Kasumi-1 (cell line): Measurements from ENCODE around the gene CHID1.

ENCODE experiments used
- DNase-seq, 2 experiments: peaks; one replicate each; lab custom pipeline; 2025; lab: John Stamatoyannopoulos, UW

CHID1 gene

GRCh38 chr11:823441-824291 lies 86.9 kb downstream of the CHID1 start:
- DNase-seq = no peak

GRCh38 chr11:821512-822371 lies 88.9 kb downstream of the CHID1 start:
- peak; percentile 35 to 38 for DNase-seq

- no peak for DNase-seq
These were observed 89.7 kb downstream of the CHID1 start for GRCh38 chr11:820655-821511.

- DNase-seq = peak; percentile 96
These were observed 90.5 kb downstream of the CHID1 start for GRCh38 chr11:819943-820649.

- peak; percentile 94 to 95 for DNase-seq
These were observed 91.3 kb downstream of the CHID1 start for GRCh38 chr11:819129-819931.

GRCh38 chr11:818396-819128 lies 92.0 kb downstream of the CHID1 start, which contains the start of gene PNPLA2:
TSS of gene PNPLA2 (plus strand) at chr11:818914. CDS start at chr11:819719, 805 bp downstream.
- no peak for DNase-seq
